Stomach (tissue), 9 donors: ENCODE measurements around the gene CHST11. TPM values are rescaled to one million over a fixed set of nuclear protein-coding genes. Genes with fewer than 3 reads are reported as not detected.

Source experiments
- DNase-seq, 2 donors: peaks; one replicate each; pipeline versions ENCODE4 v3.0.0 to v3.0.0-alpha.2; 2013 to 2019
- H3K27ac ChIP-seq, 5 donors: fragments of 200-600 bp in 4 of 5; sonication (generic) in 4 of 5; one replicate each; pipeline ENCODE4 v1.5.1; 2013 to 2019; ENCODE audit warnings: mild to moderate bottlenecking in 1 of 5, moderate library complexity in 1 of 5
- H3K27me3 ChIP-seq, 3 donors: fragments of 200-600 bp; sonication (generic); one replicate each; pipeline ENCODE4 v1.5.1; 2017 to 2019; ENCODE audit warnings: mixed run types in 1 of 3
- H3K36me3 ChIP-seq, 4 donors: fragments of 200-600 bp; sonication (generic); 1 replicate in 3 of 4; 2 replicates in 1 of 4; pipeline ENCODE4 v1.5.1; 2016 to 2019
- H3K4me1 ChIP-seq, 4 donors: fragments of 200-600 bp; sonication (generic); one replicate each; pipeline ENCODE4 v1.5.1; 2016 to 2019
- H3K4me3 ChIP-seq, 4 donors: fragments of 200-600 bp; sonication (generic) in 3 of 4; one replicate each; pipeline ENCODE4 v1.5.1; 2016 to 2019; ENCODE audit warnings: mild to moderate bottlenecking in 1 of 4
- H3K9me3 ChIP-seq, 4 donors: fragments of 200-600 bp; sonication (generic); one replicate each; pipeline ENCODE4 v1.5.1; 2016 to 2019
- EP300 ChIP-seq: sonication (generic); formaldehyde crosslinking; IDR thresholded peaks from one replicate; pipeline ENCODE4 v1.6.1; 2017; ENCODE audit warnings: antibody characterized with exemption
- POLR2A ChIP-seq, 4 donors: fragments of 450-650 bp; IDR thresholded peaks; one replicate each; pipeline ENCODE4 v1.6.1; 2016; ENCODE audit warnings: antibody characterized with exemption in 4 of 4, control low read depth in 2 of 4, mild to moderate bottlenecking in 1 of 4, moderate library complexity in 1 of 4
- POLR2AphosphoS5 ChIP-seq, 3 donors: sonication (generic); formaldehyde crosslinking; IDR thresholded peaks; one replicate each; pipeline ENCODE4 v1.6.1; 2016; ENCODE audit warnings: antibody characterized with exemption in 3 of 3
- WGBS, 5 donors: extraction: QIAGEN DNeasy Blood & Tissue Kit in 3 of 5; methylation state at CpG; one replicate each; pipeline versions ENCODE4 v1.1.5 to v1.1.7; 2013 to 2018; 5-methylcytosine and 5-hydroxymethylcytosine counted together
- intact Hi-C: fragments of 100-400 bp; cut with DNase I; formaldehyde crosslinking; loops from one replicate; pipeline ENCODE4 v1.15.1; 2023; ENCODE audit warnings: low total_unique reads
- polyA plus RNA-seq, 3 donors: library from polyadenylated mRNA; stranded (reverse); fragments of 200-250 nt; gene quantifications; one replicate each; pipeline ENCODE4 v1.2.3, GENCODE V29; 2013
- total RNA-seq, 5 donors: library from RNA; depleted of rRNA; stranded (reverse); fragments of >200 nt; gene quantifications; one replicate each; pipeline versions ENCODE4 v1.1.0 to v1.2.3, GENCODE V29; 2014 to 2016
- TF ChIP-seq, protein P1 (sequence below), 7 experiments: fragments of 450-650 bp in 4 of 7; fragments of 200-600 bp in 3 of 7; sonication (generic) in 3 of 7; IDR thresholded peaks; one replicate each; pipeline ENCODE4 v1.5.1; 2016 to 2019; ENCODE audit warnings: antibody characterized with exemption in 7 of 7, control low read depth in 2 of 7, mild to moderate bottlenecking in 1 of 7
- donor health status: healthy with polysubstance abuse.
- donor health status: Bipolar disorder and iron deficiency.
- donor health status: healthy.

Gene CHST11
- total and polyA plus RNA-seq, 8 donors = 2.3 to 192 (median 18.6) TPM

DNA sequence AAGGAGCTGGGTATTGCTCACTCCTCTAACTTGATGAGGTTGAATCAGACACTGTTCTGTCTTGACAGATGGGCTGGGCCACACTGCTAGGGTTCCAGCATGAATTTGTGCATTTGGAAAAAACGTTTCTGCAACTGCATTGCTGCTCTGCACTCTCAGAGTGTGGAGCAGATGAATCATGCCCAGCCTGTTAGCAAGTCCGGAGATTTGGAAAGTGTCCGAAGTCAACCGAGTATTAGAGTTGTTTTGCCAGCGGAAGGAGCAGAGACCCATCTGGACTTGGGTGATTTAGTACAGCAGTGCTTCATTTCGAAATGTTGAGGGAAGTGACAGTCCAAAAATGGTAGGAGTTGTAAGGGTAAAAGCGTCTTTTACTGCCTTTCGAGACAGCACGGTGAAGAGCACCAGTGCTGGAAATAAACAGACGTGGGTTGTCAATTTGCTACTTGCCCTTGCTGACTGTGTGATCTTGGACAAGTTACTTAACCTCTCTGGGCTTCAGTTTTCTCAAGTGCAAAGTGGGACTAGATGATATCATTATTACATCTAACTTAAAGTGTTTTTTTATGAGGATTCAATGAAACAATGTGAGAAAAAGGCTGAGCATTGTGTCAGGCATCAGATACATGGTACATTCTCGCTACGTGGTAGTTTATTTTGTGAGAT, 139.5 kb downstream of the CHST11 start:
- H3K4me1 ChIP-seq = peaks cover 7 to 60% (median 35%) of the 10 kb centered on the region in 4 donors
- peak overlapping the region in 2 of 5 donors; percentile 32 to 49 for H3K27ac ChIP-seq
- H3K9me3 ChIP-seq = no peaks in the 10 kb centered on the region
- 58 to 72% (median 71%) methylated on average over 12 of the region's 12 CpGs for WGBS, 5 donors
- TF ChIP-seq EP300 = no peak
- peak; percentile 10 to 61 (median 32) for TF ChIP-seq POLR2AphosphoS5 (IDR thresholded peaks at IDR 0.05)
- no peak overlapping the region for H3K4me3 ChIP-seq
- H3K36me3 ChIP-seq = no peaks in the 10 kb centered on the region
- H3K27me3 ChIP-seq = no peaks in the 10 kb centered on the region
- intact Hi-C loops = no loop called here
- DNase-seq = peak in 1 of 2 donors; percentile 50

DNA sequence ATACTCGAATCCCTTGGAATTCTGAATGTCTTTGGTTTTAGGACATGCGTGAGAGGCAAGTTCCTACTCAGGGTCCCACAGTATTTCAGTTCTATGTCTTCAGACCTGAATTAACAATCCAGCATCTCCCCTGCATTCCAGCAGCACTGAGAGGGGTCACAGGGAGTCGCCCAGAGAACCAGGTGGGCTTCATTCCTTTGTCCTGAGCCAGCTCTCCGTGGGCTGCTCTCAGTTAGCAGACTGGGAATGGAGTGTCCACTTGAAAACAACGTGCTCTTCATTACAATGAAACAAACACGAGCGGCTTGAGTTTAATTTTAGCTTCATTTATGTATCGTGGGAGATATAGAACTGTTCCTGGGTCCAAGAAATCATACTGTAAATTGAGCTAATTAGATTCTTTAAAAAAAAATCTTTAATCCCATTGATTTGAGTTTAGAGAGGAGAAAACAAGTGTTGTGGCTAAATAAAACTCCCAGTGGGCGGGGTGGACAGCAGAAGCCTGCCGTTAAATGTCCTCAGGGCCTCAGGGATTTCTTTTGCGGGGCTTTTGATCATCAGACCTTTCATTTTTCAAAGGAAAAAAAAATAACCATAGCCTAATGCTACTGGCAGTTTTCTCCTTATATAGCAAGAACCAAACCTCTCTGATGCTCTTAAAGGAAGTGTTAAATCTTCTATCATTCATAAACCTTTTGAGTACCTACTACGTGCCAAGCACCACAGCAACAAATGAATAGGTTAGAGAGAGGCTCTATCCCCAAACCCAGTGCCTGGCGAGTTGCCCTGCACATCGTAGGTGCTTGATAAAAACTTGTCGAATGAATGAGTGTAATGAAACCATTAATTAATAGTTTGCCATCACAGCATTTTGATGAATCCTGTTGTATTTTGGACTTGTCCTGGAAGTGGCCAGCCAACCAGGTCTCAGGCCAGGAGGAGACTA, 140.4 kb downstream of the CHST11 start:
- intact Hi-C loops = no loop called here
- DNase-seq = no peak
- WGBS, 5 donors = 73 to 83% (median 82%) methylated on average over 15 of the region's 15 CpGs
- Histone ChIP-seq H3K4me1 (peaks cover 7 to 66% (median 38%) of the 10 kb centered on the region in 4 donors), H3K36me3 (no peaks in the 10 kb centered on the region), H3K4me3 (no peak overlapping the region), H3K9me3 (no peaks in the 10 kb centered on the region), H3K27me3 (no peaks in the 10 kb centered on the region), H3K27ac (peak overlapping the region in 2 of 5 donors; percentile 32 to 49)
- TF ChIP-seq, protein P1, sequence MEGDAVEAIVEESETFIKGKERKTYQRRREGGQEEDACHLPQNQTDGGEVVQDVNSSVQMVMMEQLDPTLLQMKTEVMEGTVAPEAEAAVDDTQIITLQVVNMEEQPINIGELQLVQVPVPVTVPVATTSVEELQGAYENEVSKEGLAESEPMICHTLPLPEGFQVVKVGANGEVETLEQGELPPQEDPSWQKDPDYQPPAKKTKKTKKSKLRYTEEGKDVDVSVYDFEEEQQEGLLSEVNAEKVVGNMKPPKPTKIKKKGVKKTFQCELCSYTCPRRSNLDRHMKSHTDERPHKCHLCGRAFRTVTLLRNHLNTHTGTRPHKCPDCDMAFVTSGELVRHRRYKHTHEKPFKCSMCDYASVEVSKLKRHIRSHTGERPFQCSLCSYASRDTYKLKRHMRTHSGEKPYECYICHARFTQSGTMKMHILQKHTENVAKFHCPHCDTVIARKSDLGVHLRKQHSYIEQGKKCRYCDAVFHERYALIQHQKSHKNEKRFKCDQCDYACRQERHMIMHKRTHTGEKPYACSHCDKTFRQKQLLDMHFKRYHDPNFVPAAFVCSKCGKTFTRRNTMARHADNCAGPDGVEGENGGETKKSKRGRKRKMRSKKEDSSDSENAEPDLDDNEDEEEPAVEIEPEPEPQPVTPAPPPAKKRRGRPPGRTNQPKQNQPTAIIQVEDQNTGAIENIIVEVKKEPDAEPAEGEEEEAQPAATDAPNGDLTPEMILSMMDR (IDR thresholded peaks at IDR 0.05) = no peak
- TF ChIP-seq EP300 = no peak
- TF ChIP-seq POLR2AphosphoS5 (IDR thresholded peaks at IDR 0.05) = no peak
- no peak for TF ChIP-seq POLR2A (IDR thresholded peaks at IDR 0.05)

DNA sequence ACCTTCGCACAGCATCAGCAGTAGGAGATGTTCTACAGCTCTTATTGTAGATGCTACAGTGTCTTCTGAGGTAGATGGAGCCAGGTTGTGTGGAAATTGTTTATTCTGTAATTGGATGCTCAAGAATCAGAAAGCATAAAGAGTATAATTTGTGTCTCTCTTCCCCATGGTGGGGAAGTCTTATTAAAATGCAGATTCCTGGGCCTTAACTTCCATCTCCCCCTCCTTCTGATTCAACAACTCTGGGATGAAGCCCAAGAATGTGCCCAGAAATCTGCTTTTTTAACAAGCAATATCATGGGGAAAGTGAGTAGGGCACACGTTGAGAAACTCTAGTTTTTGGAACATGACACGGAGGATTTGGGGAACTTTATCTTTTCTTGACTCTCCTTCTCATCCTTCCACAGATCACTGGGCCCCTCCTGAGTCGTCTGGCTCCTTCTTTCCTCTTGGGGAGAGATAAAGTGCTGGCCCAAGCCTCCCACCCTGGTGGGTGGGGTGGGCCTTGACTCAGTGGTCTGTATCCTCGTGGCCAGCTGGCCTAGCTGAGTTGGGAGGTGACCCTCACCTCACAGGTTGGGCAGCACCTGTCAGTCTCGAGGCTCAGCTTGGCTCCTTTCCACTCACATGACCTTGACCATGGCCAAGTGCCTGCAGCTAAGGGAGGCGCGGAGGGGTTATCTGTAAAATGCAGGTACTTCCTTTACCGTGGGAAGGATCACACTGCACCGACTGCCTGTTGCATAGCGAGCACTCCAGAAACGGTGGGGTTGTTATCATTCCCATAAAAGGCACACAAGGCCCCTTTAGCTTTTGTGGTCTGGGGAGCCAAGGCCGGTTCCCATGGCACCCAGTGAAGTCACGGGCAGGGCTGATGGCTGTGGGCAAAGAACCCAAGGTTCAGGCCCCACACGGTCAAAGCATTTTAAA, 141.9 kb downstream of the CHST11 start:
- Histone ChIP-seq H3K4me3 (no peak overlapping the region), H3K27ac (no peak overlapping the region), H3K9me3 (no peaks in the 10 kb centered on the region), H3K27me3 (no peaks in the 10 kb centered on the region), H3K36me3 (no peaks in the 10 kb centered on the region), H3K4me1 (peaks cover 10 to 78% (median 40%) of the 10 kb centered on the region in 4 donors)
- 48 to 68% (median 55%) methylated on average over 15 of the region's 15 CpGs for WGBS, 5 donors
- intact Hi-C loops = no loop called here
- DNase-seq = peak; percentile 57 to 71
- TF ChIP-seq EP300 = no peak

DNA sequence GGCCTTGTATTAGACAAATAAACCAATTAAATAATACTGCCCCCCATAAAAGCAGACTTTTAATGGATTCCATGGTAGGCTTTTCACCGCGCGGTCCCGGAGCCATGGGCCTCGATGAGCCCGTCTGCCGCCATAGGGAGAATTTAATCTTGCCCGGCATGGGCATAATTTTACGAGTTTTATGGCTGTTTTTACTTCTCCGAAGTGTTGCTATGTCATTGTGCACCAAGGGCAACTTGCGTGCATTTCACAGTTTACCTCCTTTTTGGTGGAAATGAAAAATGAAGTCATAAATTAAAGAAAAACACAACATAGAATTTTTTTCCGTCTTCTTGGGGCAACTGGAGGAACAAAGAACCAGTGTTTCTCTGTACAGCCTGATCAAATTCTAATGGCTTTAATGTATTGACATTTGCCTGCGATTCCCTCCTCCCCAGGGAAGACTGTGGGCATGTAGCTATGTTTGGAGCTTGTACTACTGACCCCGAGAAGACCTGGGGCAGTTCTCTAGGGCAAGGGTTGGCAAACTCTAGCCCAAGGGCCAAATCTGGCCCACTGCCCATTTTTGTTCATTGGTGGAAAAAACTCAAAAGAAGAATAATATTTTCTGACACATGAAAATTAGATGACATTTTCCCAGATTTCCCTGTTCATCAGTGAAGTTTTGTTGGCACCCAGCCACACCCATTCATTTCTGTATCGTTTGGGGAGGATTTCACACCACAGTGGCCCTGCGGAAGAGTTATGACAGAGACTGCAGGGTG, 142.7 kb downstream of the CHST11 start:
- Histone ChIP-seq H3K27ac (no peak overlapping the region), H3K27me3 (no peaks in the 10 kb centered on the region), H3K4me1 (peaks cover 18 to 86% (median 46%) of the 10 kb centered on the region in 4 donors), H3K9me3 (no peaks in the 10 kb centered on the region), H3K36me3 (no peaks in the 10 kb centered on the region), H3K4me3 (no peak overlapping the region)
- DNase-seq = peak in 1 of 2 donors; percentile 40
- 80 to 85% (median 82%) methylated on average over 16 of the region's 16 CpGs for WGBS, 5 donors
- intact Hi-C loops = no loop called here
- TF ChIP-seq POLR2AphosphoS5 (IDR thresholded peaks at IDR 0.05) (no peak), EP300 (no peak), POLR2A (IDR thresholded peaks at IDR 0.05) (no peak)
- TF ChIP-seq, protein P1 (IDR thresholded peaks at IDR 0.05) = no peak
